ENCODE results near the gene THSD7A.

- no peak for TF ChIP-seq CTCF (IDR thresholded peaks at IDR 0.05)
- no peak for TF ChIP-seq ZFX (IDR thresholded peaks at IDR 0.05; ENCODE audit: borderline replicate concordance)
These were observed 208.8 kb downstream of the THSD7A start for GRCh38 chr7:11623093-11623678.

Data from 22Rv1 (cell line).